ENCODE measurements around the gene NPPC.

DNA sequence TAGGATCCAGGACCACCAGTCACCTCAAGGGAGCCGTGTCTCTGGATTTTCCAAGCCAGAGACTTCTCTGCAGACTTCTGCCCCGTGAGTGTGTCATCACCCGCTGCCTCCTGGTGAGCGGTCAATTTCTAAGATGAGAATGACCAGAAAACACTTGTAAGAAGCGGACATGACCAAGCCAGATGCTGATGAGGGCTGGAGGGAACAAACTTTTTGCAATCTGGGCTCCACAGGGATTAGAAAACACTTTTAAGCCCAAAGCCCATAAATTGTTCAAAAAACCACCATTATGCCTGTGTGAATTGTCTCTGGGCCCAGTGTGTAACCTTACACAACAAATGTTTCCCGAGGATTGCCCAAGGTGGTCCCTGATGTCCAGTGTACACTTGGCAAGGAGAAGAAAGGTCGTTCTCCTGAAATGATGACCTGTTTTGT is 5.3 kb upstream of the NPPC start:
- TF ChIP-seq, protein P1, sequence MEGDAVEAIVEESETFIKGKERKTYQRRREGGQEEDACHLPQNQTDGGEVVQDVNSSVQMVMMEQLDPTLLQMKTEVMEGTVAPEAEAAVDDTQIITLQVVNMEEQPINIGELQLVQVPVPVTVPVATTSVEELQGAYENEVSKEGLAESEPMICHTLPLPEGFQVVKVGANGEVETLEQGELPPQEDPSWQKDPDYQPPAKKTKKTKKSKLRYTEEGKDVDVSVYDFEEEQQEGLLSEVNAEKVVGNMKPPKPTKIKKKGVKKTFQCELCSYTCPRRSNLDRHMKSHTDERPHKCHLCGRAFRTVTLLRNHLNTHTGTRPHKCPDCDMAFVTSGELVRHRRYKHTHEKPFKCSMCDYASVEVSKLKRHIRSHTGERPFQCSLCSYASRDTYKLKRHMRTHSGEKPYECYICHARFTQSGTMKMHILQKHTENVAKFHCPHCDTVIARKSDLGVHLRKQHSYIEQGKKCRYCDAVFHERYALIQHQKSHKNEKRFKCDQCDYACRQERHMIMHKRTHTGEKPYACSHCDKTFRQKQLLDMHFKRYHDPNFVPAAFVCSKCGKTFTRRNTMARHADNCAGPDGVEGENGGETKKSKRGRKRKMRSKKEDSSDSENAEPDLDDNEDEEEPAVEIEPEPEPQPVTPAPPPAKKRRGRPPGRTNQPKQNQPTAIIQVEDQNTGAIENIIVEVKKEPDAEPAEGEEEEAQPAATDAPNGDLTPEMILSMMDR (IDR thresholded peaks at IDR 0.05; ENCODE audit: low read length): no peak
- TF ChIP-seq EZH2 (IDR thresholded peaks at IDR 0.05; ENCODE audit: borderline replicate concordance, low read length): no peak

Measured in OCI-LY1 (cell line).